NB4 (cell line): ENCODE measurements around the gene MED26.

ENCODE experiments used
- DNase-seq: peaks from one replicate; pipeline ENCODE4 v3.0.0; 2010; ENCODE audit warnings: low read depth
- H3K4me3 ChIP-seq: one replicate; pipeline ENCODE4 v1.5.1; 2011; ENCODE audit warnings: mild to moderate bottlenecking, low read depth, low read length, moderate library complexity
- CTCF ChIP-seq: IDR thresholded peaks from one replicate; pipeline ENCODE4 v1.5.1; 2012; ENCODE audit warnings: low read depth, low read length
- MYC ChIP-seq: IDR thresholded peaks from 2 replicates; pipeline ENCODE4 v1.6.1; 2011; ENCODE audit warnings: low read depth, low read length
- POLR2A ChIP-seq: IDR thresholded peaks from 2 replicates; pipeline ENCODE4 v1.6.1; 2011; ENCODE audit warnings: mild to moderate bottlenecking; ENCODE audit not compliant: insufficient read length; ENCODE audit errors: extremely low read depth
- TF ChIP-seq, protein P1 (sequence below): IDR thresholded peaks from 2 replicates; pipeline ENCODE4 v1.6.1; 2011; ENCODE audit warnings: low read depth, low read length

Gene MED26

GRCh38 chr19:16623066-16623465, 4.9 kb downstream of the MED26 start:
- no peak for TF ChIP-seq MYC
- TF ChIP-seq POLR2A = no peak
- TF ChIP-seq CTCF = no peak
- TF ChIP-seq, protein P1, sequence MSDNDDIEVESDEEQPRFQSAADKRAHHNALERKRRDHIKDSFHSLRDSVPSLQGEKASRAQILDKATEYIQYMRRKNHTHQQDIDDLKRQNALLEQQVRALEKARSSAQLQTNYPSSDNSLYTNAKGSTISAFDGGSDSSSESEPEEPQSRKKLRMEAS = no peak
- H3K4me3 ChIP-seq = no peak overlapping the region
- DNase-seq = no peak

GRCh38 chr19:16621165-16621800, 6.7 kb downstream of the MED26 start:
- TF ChIP-seq CTCF (no peak), POLR2A (no peak), MYC (no peak)
- no peak for DNase-seq
- H3K4me3 ChIP-seq = no peak overlapping the region

DNA sequence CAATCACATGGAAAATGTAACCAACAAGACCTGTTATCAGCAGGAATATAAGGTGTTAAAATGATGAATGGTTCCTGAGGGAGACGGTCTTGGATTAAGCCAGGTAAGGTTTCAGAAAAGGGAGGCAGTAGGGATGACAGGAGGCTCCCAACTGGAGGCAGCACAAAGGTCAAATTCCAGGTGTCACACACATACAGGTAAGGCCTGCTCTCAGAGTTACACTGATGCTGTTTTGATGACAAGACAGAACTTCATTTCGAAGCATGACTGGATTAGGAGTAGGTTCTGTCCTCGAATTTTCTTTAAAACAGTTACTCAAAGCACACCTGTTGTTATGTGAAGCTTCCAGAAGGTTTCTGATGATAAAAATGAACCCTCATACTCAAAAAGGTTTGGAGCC, 7.4 kb downstream of the MED26 start:
- DNase-seq = no peak
- H3K4me3 ChIP-seq = no peak overlapping the region
- TF ChIP-seq POLR2A (no peak), CTCF (no peak), MYC (no peak)
- TF ChIP-seq, protein P1 = no peak

DNA sequence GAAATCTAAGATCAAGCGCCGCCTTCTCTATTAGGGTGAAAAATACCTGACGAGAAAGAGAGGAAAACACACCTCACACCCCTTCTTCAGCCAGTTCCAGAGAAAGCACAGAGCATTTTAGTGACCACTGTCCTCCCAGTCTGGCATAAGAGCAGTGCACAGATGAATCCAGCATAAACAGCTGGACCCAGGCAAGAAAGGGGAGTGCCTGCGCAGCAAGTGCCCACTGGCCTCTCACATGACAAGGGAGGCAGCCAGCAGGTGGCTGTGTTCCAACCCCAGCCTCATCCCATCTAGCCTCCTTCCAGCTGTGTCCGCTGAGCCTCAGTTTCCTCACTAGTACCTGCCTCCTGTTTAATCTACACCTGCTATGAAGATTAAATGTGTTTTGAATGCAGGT, 8.0 kb downstream of the MED26 start:
- no peak for DNase-seq
- H3K4me3 ChIP-seq = no peak overlapping the region
- TF ChIP-seq MYC (no peak), POLR2A (no peak), CTCF (no peak)
- TF ChIP-seq, protein P1 = no peak

GRCh38 chr19:16619457-16619856, 8.5 kb downstream of the MED26 start:
- TF ChIP-seq POLR2A (no peak), MYC (no peak), CTCF (no peak)
- TF ChIP-seq, protein P1 = no peak
- no peak overlapping the region for H3K4me3 ChIP-seq
- no peak for DNase-seq

DNA sequence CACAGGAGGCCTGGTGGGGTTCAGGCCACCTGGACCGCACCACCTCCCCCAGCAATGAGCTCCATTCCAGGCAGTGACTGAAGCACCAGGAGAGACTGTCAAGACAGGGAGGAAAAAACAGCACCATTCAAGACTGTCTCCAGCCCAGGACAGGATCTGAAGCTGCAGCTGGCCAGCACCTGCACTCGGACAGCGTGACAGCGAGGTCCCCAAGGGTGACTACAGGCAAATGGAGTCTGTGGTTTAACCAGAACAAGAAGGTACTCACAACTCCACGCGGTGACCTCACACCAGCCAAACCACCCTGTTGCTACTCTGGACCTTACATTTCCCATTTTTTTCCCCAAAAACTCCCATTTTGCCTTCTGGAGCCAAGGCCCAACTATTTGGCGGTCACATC, 9.8 kb downstream of the MED26 start:
- DNase-seq = no peak
- no peak overlapping the region for H3K4me3 ChIP-seq
- TF ChIP-seq, protein P1 = no peak
- TF ChIP-seq CTCF = no peak
- TF ChIP-seq MYC = no peak
- TF ChIP-seq POLR2A = no peak
